HG03342 (cell line): ENCODE data around the gene PSMD2.

Experiments
- ATAC-seq: cut with Tn5 transposase; IDR thresholded peaks from one replicate; pipeline ENCODE4 v1.9.1; 2021; ENCODE audit warnings: mild to moderate bottlenecking, moderate library complexity; ENCODE audit not compliant: unreplicated experiment

PSMD2 gene

DNA sequence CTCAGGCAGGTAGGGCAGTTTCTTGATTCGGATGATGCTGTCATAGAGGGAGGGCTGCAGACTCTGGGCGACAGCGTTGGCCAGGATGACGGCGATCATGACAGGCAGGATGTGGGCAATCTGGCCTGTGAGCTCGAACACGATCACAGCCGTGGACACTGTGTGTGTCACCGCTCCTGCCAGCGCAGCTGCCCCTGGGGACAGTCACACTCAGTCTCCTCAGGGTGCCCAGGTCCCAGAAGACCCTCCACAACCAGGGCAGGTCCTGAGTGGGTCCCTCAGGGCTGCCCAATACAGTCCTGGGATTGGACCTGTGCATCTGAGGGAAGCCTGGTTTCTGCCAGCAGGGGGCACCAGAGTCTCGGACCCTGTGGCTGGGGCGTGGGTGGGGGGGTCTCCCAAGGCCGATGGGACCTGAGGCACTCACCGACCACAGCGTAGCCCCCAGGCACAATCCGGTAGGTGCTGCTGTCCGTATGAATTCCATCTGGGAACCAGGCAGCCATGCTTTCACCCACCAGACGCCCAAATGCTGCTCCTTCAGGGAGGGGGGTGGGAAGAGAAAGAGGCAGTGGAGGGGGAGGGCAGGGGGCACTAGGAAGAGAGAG lies 55.2 kb downstream of the PSMD2 start:
- no peak for ATAC-seq

GRCh38 chr3:184354754-184355153 lies 55.7 kb downstream of the PSMD2 start:
- no peak for ATAC-seq

DNA sequence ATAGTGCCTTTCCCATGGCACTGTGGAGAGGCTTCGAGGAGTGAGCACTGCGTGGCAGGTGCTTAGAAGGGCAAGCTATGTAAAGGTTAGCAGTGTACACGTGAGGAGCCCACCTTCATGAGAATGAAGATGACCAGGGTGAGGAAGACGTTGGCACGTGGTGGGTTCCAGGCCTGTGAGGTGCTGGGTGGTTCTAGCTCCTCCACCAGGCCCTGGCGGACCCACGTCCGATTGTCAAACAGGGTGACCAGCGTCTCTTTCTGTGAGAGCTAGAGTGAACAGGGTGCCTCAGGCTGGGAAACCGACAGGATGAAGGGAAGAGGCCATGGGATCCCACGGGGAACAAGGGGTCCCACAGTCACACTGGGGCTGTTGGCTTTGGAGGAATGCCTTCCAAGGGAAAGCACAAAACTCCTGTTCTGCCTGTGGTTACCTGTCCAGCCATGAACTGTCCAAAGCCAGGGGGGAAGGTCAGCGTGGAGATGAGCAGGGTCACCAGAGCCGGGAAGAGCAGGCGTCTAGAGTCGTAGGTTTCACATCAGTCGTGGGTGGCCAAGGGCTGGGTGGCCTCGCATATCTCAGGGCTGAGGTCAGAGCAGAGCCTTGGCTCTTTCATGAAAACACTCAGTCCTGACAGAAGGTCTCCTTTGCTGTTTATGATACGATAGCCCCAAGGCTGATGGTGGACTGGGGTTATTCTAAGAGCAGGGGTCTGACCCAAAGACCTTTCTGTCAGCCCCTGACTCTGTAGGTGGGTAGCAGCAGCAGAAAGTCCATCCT lies 56.4 kb downstream of the PSMD2 start:
- no peak for ATAC-seq

- no peak for ATAC-seq
These were observed 58.4 kb downstream of the PSMD2 start for GRCh38 chr3:184357248-184358123.

- no peak for ATAC-seq
These were observed 59.2 kb downstream of the PSMD2 start for GRCh38 chr3:184358124-184358767.
